IgD-negative memory B cell (primary cell): Measurements from ENCODE around the gene ZFP82. TPM values are rescaled to one million over a fixed set of nuclear protein-coding genes. Genes with fewer than 3 reads are reported as not detected.

Source experiments
- H3K27ac Mint-ChIP-seq, 3 donors: one replicate each; pipeline ENCODE4 v1.8.0; 2020 to 2022; ENCODE audit warnings: mild to moderate bottlenecking in 3 of 3, mixed read lengths in 3 of 3, moderate library complexity in 1 of 3
- H3K27me3 Mint-ChIP-seq: one replicate; pipeline ENCODE4 v1.8.0; 2021; ENCODE audit warnings: mixed read lengths
- H3K36me3 Mint-ChIP-seq: one replicate; pipeline ENCODE4 v1.8.0; 2020; ENCODE audit warnings: mild to moderate bottlenecking, mixed read lengths
- H3K4me1 Mint-ChIP-seq, 3 donors: one replicate each; pipeline ENCODE4 v1.8.0; 2020 to 2022; ENCODE audit warnings: mixed read lengths in 3 of 3, mild to moderate bottlenecking in 1 of 3
- H3K4me3 Mint-ChIP-seq, 4 donors: one replicate each; pipeline ENCODE4 v1.8.0; 2020 to 2022; ENCODE audit warnings: mild to moderate bottlenecking in 4 of 4, mixed read lengths in 4 of 4, moderate library complexity in 3 of 4
- H3K9me3 Mint-ChIP-seq, 3 donors: one replicate each; pipeline ENCODE4 v1.8.0; 2020 to 2021; ENCODE audit warnings: mixed read lengths in 3 of 3, mild to moderate bottlenecking in 1 of 3
- polyA plus RNA-seq: library from polyadenylated mRNA; unstranded; fragments of 300-500 nt; fragmentation: Illumina TruSeq; gene quantifications from one replicate; pipeline ENCODE4 v1.2.3, GENCODE V29; 2021

The ZFP82 gene
- polyA plus RNA-seq, result 14.9 TPM

GRCh38 chr19:36418287-36419001 is at the start of gene ZFP82:
ZFP82 (minus strand) TSS chr19:36418644; CDS start chr19:36409789, 8,855 bp downstream.
- Mint-ChIP-seq H3K27ac (peak within 1 kb of the TSS; percentile 88 to 97 (median 96)), H3K4me3 (peak within 1 kb of the TSS; percentile 91 to 99 (median 96)), H3K36me3 (peaks cover 6% of the 10 kb centered on the region), H3K4me1 (peaks cover 8 to 28% (median 19%) of the 10 kb centered on the region in 3 donors), H3K9me3 (peaks cover 0 to 10% (median 4%) of the 10 kb centered on the region in 3 donors), H3K27me3 (peaks cover 13% of the 10 kb centered on the region)

DNA sequence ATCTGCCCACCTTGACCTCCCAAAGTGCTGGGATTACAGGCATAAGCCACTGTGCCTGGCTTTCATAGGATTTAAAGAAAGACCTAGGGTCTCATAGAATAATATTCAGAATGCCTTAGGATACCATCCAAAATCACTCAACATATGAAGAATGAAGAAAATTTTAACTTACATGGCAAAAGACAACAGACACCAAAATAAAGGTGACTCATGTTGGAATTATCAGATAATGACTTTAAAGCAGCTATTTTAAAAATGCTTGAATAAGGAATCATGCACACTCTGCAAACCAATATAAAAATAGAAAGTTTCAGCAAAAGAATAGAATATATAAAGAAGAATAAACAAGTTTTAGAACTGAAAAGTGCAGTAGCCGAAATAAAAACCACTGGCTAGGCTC is 41.6 kb upstream of the ZFP82 start:
- H3K36me3 Mint-ChIP-seq, result peaks cover 10% of the 10 kb centered on the region
- no peaks in the 10 kb centered on the region for H3K27me3 Mint-ChIP-seq
- no peak overlapping the region for H3K4me3 Mint-ChIP-seq
- peaks cover 3 to 24% (median 12%) of the 10 kb centered on the region in 3 donors for H3K9me3 Mint-ChIP-seq
- H3K27ac Mint-ChIP-seq, result no peak overlapping the region
- H3K4me1 Mint-ChIP-seq, result peaks cover 0 to 2% (median 1%) of the 10 kb centered on the region in 3 donors

DNA sequence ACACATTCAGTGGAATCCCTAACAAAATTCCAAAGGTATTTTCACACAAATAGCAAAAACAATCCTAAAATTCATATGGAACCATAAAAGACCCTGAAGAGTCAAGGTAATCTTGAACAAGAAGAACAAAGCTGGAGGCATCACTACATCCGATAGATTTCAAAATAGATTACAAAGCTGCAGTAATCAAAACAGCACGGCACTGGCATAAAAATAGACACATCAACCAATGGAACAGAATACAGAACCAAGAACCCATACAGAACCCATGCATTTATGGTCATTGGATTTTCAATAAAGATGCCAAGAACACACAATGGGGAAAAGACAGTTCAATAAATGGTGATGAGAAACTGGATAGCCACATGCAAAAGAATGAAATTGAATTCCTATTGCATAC is 38.4 kb upstream of the ZFP82 start:
- Mint-ChIP-seq H3K4me3 (no peak overlapping the region), H3K27ac (peak overlapping the region in 1 of 3 donors; percentile 53), H3K36me3 (peaks cover 25% of the 10 kb centered on the region), H3K27me3 (no peaks in the 10 kb centered on the region), H3K9me3 (peaks cover 14 to 42% (median 26%) of the 10 kb centered on the region in 3 donors), H3K4me1 (peaks cover 0 to 4% (median 1%) of the 10 kb centered on the region in 3 donors)

DNA sequence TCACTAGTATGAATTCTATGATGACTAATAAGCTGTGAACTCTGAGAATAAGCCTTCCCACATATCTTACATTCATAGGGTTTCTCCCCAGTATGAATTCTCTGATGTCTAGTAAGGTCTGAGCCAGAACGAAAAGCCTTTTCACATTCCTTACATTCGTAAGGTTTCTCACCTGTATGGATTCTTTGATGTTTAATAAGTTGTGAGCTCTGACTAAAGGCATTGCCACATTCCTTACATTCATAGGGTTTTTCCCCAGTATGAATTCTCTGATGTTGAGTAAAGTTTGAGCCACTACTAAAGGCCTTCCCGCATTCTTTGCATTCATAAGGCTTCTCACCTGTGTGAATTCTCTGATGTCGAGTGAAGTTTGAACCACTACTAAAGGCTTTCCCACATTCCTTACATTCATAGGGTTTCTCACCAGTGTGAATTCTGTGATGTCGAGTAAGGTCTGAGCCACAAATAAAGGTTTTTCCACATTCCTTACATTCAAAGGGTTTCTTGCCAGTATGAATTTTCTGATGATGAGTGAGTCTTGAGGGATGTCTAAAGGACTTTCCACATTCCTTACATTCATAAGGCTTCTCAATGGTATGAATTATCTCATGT is 30.7 kb upstream of the ZFP82 start:
- Mint-ChIP-seq H3K9me3 (peaks cover 23 to 52% (median 45%) of the 10 kb centered on the region in 3 donors), H3K36me3 (peaks cover 34% of the 10 kb centered on the region), H3K4me1 (peaks cover 0 to 1% (median 0%) of the 10 kb centered on the region in 3 donors), H3K27ac (no peak overlapping the region), H3K4me3 (peak overlapping the region in 1 of 4 donors; percentile 37), H3K27me3 (no peaks in the 10 kb centered on the region)

DNA sequence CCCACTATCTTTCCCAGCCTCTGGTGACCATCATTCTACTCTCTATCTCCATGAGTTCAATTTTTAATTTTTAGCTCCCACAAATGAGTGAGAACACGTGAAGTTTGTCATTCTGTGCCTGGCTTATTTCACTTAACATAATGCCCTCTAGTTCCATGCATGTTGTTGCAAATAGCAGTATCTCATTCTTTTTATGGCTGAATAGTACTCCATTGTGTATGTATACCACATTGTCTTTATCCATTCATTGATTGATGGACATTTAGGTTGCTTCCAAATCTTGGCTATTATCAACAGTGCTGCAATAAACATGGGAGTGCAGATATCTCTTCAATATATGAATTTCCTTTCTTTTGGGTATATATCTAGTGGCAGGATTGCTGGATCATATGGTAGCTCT is 22.9 kb upstream of the ZFP82 start:
- Mint-ChIP-seq H3K36me3 (peaks cover 3% of the 10 kb centered on the region), H3K9me3 (peaks cover 5 to 35% (median 29%) of the 10 kb centered on the region in 3 donors), H3K4me1 (no peaks in the 10 kb centered on the region), H3K27me3 (no peaks in the 10 kb centered on the region), H3K4me3 (no peak overlapping the region), H3K27ac (peak overlapping the region in 1 of 3 donors; percentile 32)

DNA sequence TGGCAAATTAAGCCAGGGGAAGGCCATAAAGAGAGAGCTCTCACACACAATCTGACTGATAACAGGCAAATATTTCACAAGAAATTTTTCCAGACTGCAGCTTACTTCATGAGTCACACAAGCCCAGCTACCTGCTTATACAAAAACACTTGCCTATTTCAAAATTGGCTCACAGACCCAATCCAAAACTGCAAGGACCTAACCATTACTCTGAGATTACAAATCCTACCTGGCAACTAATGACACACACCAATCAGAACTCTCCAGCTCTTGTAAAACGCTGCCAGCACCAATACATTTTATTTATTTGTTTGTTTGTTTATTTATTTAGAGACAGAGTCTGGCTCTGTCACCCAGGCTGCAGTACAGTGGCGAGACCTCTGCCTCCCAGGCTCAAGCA is 18.1 kb upstream of the ZFP82 start:
- Mint-ChIP-seq H3K9me3 (peaks cover 2 to 23% (median 20%) of the 10 kb centered on the region in 3 donors), H3K27me3 (no peaks in the 10 kb centered on the region), H3K36me3 (peaks cover 1% of the 10 kb centered on the region), H3K27ac (no peak overlapping the region), H3K4me1 (peaks cover 0 to 2% (median 0%) of the 10 kb centered on the region in 3 donors), H3K4me3 (peak overlapping the region in 2 of 4 donors; percentile 52 to 63)

GRCh38 chr19:36423925-36424324 is 5.5 kb upstream of the ZFP82 start:
- H3K9me3 Mint-ChIP-seq, result peaks cover 9 to 27% (median 20%) of the 10 kb centered on the region in 3 donors
- peaks cover 2% of the 10 kb centered on the region for H3K36me3 Mint-ChIP-seq
- peaks cover 19% of the 10 kb centered on the region for H3K27me3 Mint-ChIP-seq
- H3K4me1 Mint-ChIP-seq, result peaks cover 1 to 4% (median 4%) of the 10 kb centered on the region in 3 donors
- H3K27ac Mint-ChIP-seq, result no peak overlapping the region
- H3K4me3 Mint-ChIP-seq, result no peak overlapping the region

GRCh38 chr19:36421749-36422481 is 3.5 kb upstream of the ZFP82 start:
- H3K9me3 Mint-ChIP-seq, result peaks cover 5 to 24% (median 17%) of the 10 kb centered on the region in 3 donors

DNA sequence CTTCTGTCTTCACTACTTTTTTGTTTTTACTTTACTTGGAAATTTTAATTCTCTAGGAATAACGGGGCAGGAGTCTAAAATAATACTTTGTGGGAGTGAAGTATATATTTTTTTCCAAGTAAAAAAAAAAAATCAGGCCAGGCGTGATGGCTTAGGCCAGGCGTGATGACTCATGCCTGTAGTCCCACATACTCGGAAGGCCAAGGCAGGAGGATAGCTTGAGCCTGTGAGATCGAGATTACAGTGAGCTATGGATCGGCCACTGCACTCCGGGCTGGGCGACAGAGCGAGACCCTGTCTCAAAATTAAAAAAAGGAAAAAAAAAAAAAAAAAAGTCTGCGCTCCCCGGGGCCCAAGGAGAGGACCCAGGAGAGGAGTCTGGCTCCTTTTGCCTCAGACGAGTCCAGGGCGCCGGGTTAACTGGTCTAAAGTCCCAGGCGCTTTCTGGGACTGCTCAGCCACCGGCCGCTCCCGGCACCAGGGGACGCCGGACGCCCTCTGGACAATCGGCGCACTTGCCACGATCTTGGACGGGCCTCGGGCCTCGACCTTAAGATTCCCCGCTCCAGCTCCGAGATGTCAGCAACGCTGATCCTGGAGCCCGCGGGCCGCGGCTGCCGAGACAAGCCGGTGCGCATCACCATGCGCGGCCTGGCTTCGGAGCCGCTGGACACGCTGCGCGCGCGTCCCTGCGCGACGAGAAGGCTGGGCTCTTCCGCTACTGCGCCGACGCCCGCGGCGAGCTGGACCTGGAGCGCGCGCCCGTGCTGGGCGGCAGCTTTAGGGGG is 2.7 kb upstream of the ZFP82 start:
- H3K4me3 Mint-ChIP-seq, result peak overlapping the region in 3 of 4 donors; percentile 46 to 83 (median 73)
- peaks cover 2 to 20% (median 14%) of the 10 kb centered on the region in 3 donors for H3K9me3 Mint-ChIP-seq
- H3K36me3 Mint-ChIP-seq, result peaks cover 2% of the 10 kb centered on the region
- H3K27ac Mint-ChIP-seq, result no peak overlapping the region
- H3K4me1 Mint-ChIP-seq, result peaks cover 8 to 18% (median 14%) of the 10 kb centered on the region in 3 donors
- peaks cover 13% of the 10 kb centered on the region for H3K27me3 Mint-ChIP-seq

More at GRCh38 chr19:36421749-36422481, 3.5 kb upstream of the ZFP82 start:
- peaks cover 8 to 16% (median 12%) of the 10 kb centered on the region in 3 donors for H3K4me1 Mint-ChIP-seq
- peak overlapping the region; percentile 46 to 85 (median 55) for H3K4me3 Mint-ChIP-seq
- H3K27me3 Mint-ChIP-seq, result peaks cover 18% of the 10 kb centered on the region
- H3K27ac Mint-ChIP-seq, result no peak overlapping the region
- H3K36me3 Mint-ChIP-seq, result peaks cover 2% of the 10 kb centered on the region

GRCh38 chr19:36417752-36418286 is 625 bp downstream of the ZFP82 start:
- peak overlapping the region; percentile 88 to 97 (median 96) for H3K27ac Mint-ChIP-seq
- H3K27me3 Mint-ChIP-seq, result peaks cover 13% of the 10 kb centered on the region
- H3K36me3 Mint-ChIP-seq, result peaks cover 6% of the 10 kb centered on the region
- peak overlapping the region; percentile 91 to 99 (median 96) for H3K4me3 Mint-ChIP-seq
- H3K9me3 Mint-ChIP-seq, result peaks cover 0 to 9% (median 4%) of the 10 kb centered on the region in 3 donors
- H3K4me1 Mint-ChIP-seq, result peaks cover 8 to 29% (median 20%) of the 10 kb centered on the region in 3 donors

DNA sequence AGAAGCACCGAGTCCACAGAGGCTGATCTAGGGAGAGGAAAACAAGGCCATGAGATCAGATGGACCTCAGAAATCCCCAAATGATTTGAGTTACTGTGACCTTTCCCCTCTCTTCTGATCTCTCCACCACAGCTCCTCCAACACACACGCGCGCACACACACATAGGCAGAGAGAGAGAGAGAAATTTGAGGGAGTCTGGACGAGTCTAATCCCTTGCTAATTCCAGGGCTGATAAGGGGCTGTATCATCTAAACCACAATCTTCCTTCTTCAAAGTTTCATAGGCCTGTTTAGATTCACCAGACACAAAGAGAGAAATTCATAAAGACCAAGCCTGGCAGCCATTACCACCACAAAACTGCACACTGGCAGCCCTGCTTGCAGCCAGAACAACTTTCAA is 8.6 kb downstream of the ZFP82 start:
- H3K36me3 Mint-ChIP-seq, result peaks cover 25% of the 10 kb centered on the region
- H3K27me3 Mint-ChIP-seq, result no peaks in the 10 kb centered on the region
- peaks cover 2 to 11% (median 2%) of the 10 kb centered on the region in 3 donors for H3K9me3 Mint-ChIP-seq
- H3K4me1 Mint-ChIP-seq, result peaks cover 7 to 11% (median 7%) of the 10 kb centered on the region in 3 donors
- no peak overlapping the region for H3K27ac Mint-ChIP-seq
- peak overlapping the region in 2 of 4 donors; percentile 28 to 65 for H3K4me3 Mint-ChIP-seq

DNA sequence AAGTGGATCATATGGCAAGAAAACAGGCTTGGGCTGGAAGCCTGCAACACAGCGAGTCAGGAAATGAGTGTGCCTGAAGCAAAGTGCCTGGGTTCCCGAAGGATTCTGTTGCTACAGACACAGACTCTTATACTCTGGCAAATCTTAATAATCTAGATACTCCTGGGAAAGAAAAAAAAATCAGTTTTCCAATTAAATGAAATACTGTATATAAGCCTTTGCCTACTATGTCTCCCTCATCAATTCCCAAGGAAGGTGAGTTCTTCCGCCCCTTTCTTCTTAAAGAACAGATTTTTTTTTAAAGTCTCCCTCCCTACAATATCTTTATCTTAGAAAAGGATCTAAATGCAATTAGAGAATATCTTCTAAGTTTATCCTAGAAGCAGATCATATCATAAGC is 10.3 kb downstream of the ZFP82 start:
- Mint-ChIP-seq H3K36me3 (peaks cover 33% of the 10 kb centered on the region), H3K4me3 (no peak overlapping the region), H3K27ac (no peak overlapping the region), H3K4me1 (peaks cover 7 to 11% (median 9%) of the 10 kb centered on the region in 3 donors), H3K9me3 (peaks cover 2 to 11% (median 3%) of the 10 kb centered on the region in 3 donors), H3K27me3 (no peaks in the 10 kb centered on the region)

DNA sequence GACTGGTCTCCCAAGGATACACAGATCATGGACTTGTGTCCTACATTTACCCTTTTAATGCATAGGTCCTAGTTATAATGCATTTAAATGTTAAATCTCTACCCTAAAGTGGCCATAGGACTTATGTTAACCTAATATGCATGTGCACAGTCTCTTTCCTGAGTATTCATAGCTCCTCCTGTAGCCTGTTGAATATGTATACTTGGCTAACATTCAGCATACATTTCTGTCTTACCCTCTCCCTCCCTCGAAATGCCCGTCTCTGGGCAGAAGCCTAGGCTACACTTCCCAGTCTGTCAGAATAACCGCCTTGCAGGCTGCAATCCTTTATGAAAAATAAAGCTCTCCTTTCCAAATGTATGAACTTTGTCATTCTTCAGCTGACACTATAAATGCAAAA is 13.9 kb downstream of the ZFP82 start:
- Mint-ChIP-seq H3K27me3 (peaks cover 2% of the 10 kb centered on the region), H3K36me3 (peaks cover 36% of the 10 kb centered on the region), H3K4me1 (peaks cover 12 to 15% (median 15%) of the 10 kb centered on the region in 3 donors), H3K4me3 (no peak overlapping the region), H3K9me3 (peaks cover 4 to 8% (median 5%) of the 10 kb centered on the region in 3 donors), H3K27ac (no peak overlapping the region)

DNA sequence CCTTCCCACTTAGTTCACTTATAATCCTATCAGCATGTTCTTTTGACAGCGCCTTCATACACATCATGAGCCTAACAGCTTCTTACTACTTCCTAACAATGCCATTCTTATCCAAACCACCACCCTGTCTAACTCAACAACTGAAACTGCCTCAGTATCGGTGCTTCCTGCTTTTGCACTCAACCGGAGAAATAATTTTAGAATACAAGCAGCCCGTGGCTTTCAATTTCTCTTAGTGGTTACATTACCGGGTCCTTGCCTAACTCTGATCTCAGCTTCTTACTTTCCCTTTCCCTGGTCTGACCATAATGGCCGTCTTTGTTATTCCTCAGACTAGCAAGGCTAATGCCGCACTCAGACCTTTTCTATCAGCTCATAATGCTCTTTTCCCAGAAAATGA is 17.0 kb downstream of the ZFP82 start:
- Mint-ChIP-seq H3K27ac (peak overlapping the region; percentile 0 to 89 (median 2)), H3K27me3 (peaks cover 2% of the 10 kb centered on the region), H3K4me1 (peaks cover 11 to 15% (median 12%) of the 10 kb centered on the region in 3 donors), H3K36me3 (peaks cover 37% of the 10 kb centered on the region), H3K9me3 (peaks cover 2 to 10% (median 6%) of the 10 kb centered on the region in 3 donors), H3K4me3 (peak overlapping the region; percentile 7 to 83 (median 68))
